K562 (cell line): ENCODE measurements around the gene SMCO1. TPM values are rescaled to one million over a fixed set of nuclear protein-coding genes. Genes with fewer than 3 reads are reported as not detected.

ENCODE experiments used
- GATAD2B ChIP-seq: fragments of 450-650 bp; IDR thresholded peaks from 2 replicates; pipeline ENCODE4 v1.6.1; 2017; ENCODE audit warnings: mild to moderate bottlenecking, borderline replicate concordance
- HDAC1 ChIP-seq, 2 experiments: fragments of 450-650 bp; IDR thresholded peaks; 2 replicates each; pipeline ENCODE4 v1.6.1; 2016 to 2017; ENCODE audit warnings: inconsistent platforms in 1 of 2, mild to moderate bottlenecking in 1 of 2, moderate library complexity in 1 of 2
- HDAC3 ChIP-seq: fragments of 450-650 bp; IDR thresholded peaks from 2 replicates; pipeline ENCODE4 v1.6.1; 2018; ENCODE audit warnings: borderline replicate concordance, mild to moderate bottlenecking, moderate library complexity; ENCODE audit not compliant: partially characterized antibody
- KLF1 ChIP-seq: fragments of 450-650 bp; IDR thresholded peaks from 2 replicates; pipeline ENCODE4 v1.6.1; 2016; ENCODE audit warnings: missing genetic modification characterization, missing compliant biosample characterization
- L3MBTL2 ChIP-seq: fragments of 450-650 bp; IDR thresholded peaks from 2 replicates; pipeline ENCODE4 v1.6.1; 2016; ENCODE audit warnings: mild to moderate bottlenecking, moderate library complexity
- LARP7 ChIP-seq: fragments of 450-650 bp; IDR thresholded peaks from 2 replicates; pipeline ENCODE4 v1.6.1; 2016
- MYBL2 ChIP-seq, 2 experiments: fragments of 450-650 bp in 1 of 2; sonication (generic) in 1 of 2; formaldehyde crosslinking in 1 of 2; IDR thresholded peaks; 2 replicates each; pipeline versions ENCODE4 v1.6.1 to v1.8.1; 2017 to 2022; ENCODE audit warnings: borderline replicate concordance in 1 of 2, inconsistent platforms in 1 of 2, low read depth in 1 of 2, mild to moderate bottlenecking in 1 of 2, missing genetic modification reagents in 1 of 2, moderate library complexity in 1 of 2
- NCOA6 ChIP-seq: fragments of 450-650 bp; IDR thresholded peaks from 2 replicates; pipeline ENCODE4 v1.6.1; 2017; ENCODE audit warnings: mild to moderate bottlenecking
- PHB2 ChIP-seq: fragments of 450-650 bp; IDR thresholded peaks from 2 replicates; pipeline ENCODE4 v1.6.1; 2017; ENCODE audit warnings: low read depth
- PHF20 ChIP-seq: fragments of 450-650 bp; IDR thresholded peaks from 2 replicates; pipeline ENCODE4 v1.6.1; 2018; ENCODE audit not compliant: partially characterized antibody
- RB1 ChIP-seq: fragments of 450-650 bp; IDR thresholded peaks from 2 replicates; pipeline ENCODE4 v1.6.1; 2017; ENCODE audit warnings: low read depth, mild to moderate bottlenecking
- SAFB ChIP-seq: fragments of 200-400 bp; formaldehyde crosslinking; IDR thresholded peaks from 2 replicates; pipeline ENCODE4 v1.6.1; 2017; ENCODE audit warnings: low read depth, low read length, borderline replicate concordance
- SMC3 ChIP-seq: conservative IDR thresholded peaks from 2 replicates; pipeline ENCODE4 v1.6.1; 2011; ENCODE audit warnings: low read depth, low read length, improper control_type of control experiment; ENCODE audit not compliant: insufficient read depth
- SP1 ChIP-seq: sonication (generic); formaldehyde crosslinking; IDR thresholded peaks from 2 replicates; pipeline ENCODE4 v1.8.1; 2022; ENCODE audit warnings: mild to moderate bottlenecking, missing genetic modification reagents
- SPI1 ChIP-seq: IDR thresholded peaks from 2 replicates; pipeline ENCODE4 v1.6.1; 2011; ENCODE audit warnings: low read depth, low read length, control low read depth, borderline replicate concordance
- TSC22D4 ChIP-seq: fragments of 450-650 bp; IDR thresholded peaks from 2 replicates; pipeline ENCODE4 v1.6.1; 2016; ENCODE audit warnings: missing genetic modification characterization, missing biosample characterization, control low read depth
- ZEB2 ChIP-seq: fragments of 450-650 bp; IDR thresholded peaks from 2 replicates; pipeline ENCODE4 v1.6.1; 2016
- ZNF124 ChIP-seq: sonication (generic); formaldehyde crosslinking; IDR thresholded peaks from 2 replicates; pipeline ENCODE4 v1.8.1; 2022; ENCODE audit warnings: missing genetic modification reagents
- ZNF133 ChIP-seq: fragments of 250-450 bp; sonication (Bioruptor Pico); IDR thresholded peaks from 2 replicates; pipeline ENCODE4 v1.4.0; 2020; ENCODE audit warnings: mild to moderate bottlenecking
- ZNF146 ChIP-seq: IDR thresholded peaks from one replicate; pipeline ENCODE4 v1.6.1; 2018; ENCODE audit warnings: missing compliant biosample characterization; ENCODE audit not compliant: unreplicated experiment
- ZNF212 ChIP-seq: fragments of 450-650 bp; formaldehyde crosslinking; IDR thresholded peaks from 2 replicates; pipeline ENCODE4 v1.4.0; 2020; ENCODE audit warnings: mild to moderate bottlenecking
- ZNF3 ChIP-seq: fragments of 250-450 bp; sonication (Bioruptor Pico); IDR thresholded peaks from 2 replicates; pipeline ENCODE4 v1.5.0; 2021; ENCODE audit warnings: mild to moderate bottlenecking, moderate library complexity
- ZNF707 ChIP-seq: fragments of 250-450 bp; sonication (Bioruptor Pico); conservative IDR thresholded peaks from 2 replicates; pipeline ENCODE4 v1.8.0; 2022; ENCODE audit warnings: inconsistent platforms, mild to moderate bottlenecking, moderate library complexity
- polyA plus RNA-seq, 8 experiments: library from polyadenylated mRNA; depleted of rRNA in 4 of 8; stranded (reverse) in 5 of 8; unstranded in 3 of 8; fragments of >200 nt; fragmentation: Nextera tagmentation in 2 of 8; fragmentation: Illumina TruSeq in 1 of 8; extraction: Ambion mirVana in 2 of 8; extraction: Trizol in 1 of 8; gene quantifications; 2 replicates each; pipeline versions ENCODE4 v1.2.1 to v1.2.3, GENCODE V29; 2011 to 2014; ENCODE audit warnings: inconsistent platforms in 1 of 8, missing spikeins in 1 of 8
- total RNA-seq, 7 experiments: library from RNA; depleted of rRNA in 6 of 7; stranded (reverse); fragments of >200 nt in 6 of 7; fragmentation: Illumina TruSeq in 2 of 7; extraction: Trizol in 2 of 7; gene quantifications; 2 replicates each; pipeline versions ENCODE4 v1.2.1 to v1.2.3, GENCODE V29; 2011 to 2021; ENCODE audit warnings: low replicate concordance in 1 of 7
- TF ChIP-seq, protein P1 (sequence below), 2 experiments: fragments of 450-650 bp in 1 of 2; IDR thresholded peaks; 2 replicates each; pipeline ENCODE4 v1.6.1; 2011 to 2017; ENCODE audit warnings: low read depth in 2 of 2, antibody characterized with exemption in 1 of 2, borderline replicate concordance in 1 of 2, low read length in 1 of 2, mild to moderate bottlenecking in 1 of 2, mixed read lengths in 1 of 2; ENCODE audit not compliant: control insufficient read depth in 1 of 2
- TF ChIP-seq, protein P2 (sequence below): fragments of 250-450 bp; sonication (Bioruptor Pico); IDR thresholded peaks from 2 replicates; pipeline ENCODE4 v1.9.0; 2021; ENCODE audit warnings: mild to moderate bottlenecking, inconsistent platforms

SMCO1 gene
- total and polyA plus RNA-seq, 9 of the 15 experiments (the other 6 are each of a cell fraction or from before 2014, with no cell fraction given): 0.05 to 0.35 (median 0.12) TPM; not detected in 5

DNA sequence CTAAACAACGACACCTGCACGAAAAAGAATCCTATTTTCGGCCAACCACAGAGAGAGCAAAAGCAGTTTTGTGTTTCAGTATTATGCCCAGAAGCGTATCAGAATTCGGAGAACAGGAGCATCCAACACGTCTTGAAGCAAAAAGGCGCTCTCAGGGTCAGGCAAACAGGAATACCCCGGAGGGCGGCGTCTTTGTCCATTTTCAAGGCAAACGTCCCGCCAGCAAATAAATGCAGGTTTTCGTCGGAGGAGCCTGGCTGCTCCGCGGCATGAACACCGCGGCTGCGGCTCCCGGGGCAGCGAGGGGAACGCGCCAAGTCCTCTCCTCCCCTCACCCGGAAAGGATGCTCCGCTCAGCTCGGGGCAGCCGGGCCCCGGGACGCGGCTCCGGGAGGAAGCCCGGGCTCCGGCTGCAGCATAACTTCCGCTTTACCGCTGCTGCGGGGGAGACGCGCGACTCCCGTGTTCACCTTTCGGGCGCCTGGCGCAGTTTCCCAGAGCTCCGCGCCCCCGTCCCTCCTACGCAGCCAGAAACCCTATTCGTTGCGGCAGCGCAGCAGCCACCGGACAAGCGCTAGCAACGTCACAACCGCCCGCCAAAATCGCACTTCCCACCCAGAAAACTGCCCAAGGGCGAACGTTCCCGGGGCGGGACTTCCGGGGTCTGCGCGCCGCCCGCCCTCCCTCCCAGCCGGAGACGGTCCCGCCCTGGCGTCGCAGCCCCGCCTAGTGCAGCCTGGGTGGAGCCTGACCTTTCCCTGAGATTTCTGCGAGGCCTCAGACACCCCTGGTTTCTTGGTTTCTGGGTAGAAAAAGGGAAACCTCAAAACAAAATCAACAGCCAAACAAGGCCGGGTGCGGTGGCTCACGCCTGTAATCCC is 11.7 kb downstream of the SMCO1 start, which contains the start of gene RNF168 (continued):
- TF ChIP-seq, protein P1, sequence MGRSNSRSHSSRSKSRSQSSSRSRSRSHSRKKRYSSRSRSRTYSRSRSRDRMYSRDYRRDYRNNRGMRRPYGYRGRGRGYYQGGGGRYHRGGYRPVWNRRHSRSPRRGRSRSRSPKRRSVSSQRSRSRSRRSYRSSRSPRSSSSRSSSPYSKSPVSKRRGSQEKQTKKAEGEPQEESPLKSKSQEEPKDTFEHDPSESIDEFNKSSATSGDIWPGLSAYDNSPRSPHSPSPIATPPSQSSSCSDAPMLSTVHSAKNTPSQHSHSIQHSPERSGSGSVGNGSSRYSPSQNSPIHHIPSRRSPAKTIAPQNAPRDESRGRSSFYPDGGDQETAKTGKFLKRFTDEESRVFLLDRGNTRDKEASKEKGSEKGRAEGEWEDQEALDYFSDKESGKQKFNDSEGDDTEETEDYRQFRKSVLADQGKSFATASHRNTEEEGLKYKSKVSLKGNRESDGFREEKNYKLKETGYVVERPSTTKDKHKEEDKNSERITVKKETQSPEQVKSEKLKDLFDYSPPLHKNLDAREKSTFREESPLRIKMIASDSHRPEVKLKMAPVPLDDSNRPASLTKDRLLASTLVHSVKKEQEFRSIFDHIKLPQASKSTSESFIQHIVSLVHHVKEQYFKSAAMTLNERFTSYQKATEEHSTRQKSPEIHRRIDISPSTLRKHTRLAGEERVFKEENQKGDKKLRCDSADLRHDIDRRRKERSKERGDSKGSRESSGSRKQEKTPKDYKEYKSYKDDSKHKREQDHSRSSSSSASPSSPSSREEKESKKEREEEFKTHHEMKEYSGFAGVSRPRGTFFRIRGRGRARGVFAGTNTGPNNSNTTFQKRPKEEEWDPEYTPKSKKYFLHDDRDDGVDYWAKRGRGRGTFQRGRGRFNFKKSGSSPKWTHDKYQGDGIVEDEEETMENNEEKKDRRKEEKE (IDR thresholded peaks at IDR 0.05; ENCODE audit: borderline replicate concordance in 1 of 2, control insufficient read depth in 1 of 2, low read depth in 2 of 2, low read length in 1 of 2): peak in 1 of 2 experiments; percentile 55; a peak in 1 of 4 replicates
- peak; percentile 63 for TF ChIP-seq L3MBTL2
- no peak for TF ChIP-seq ZNF212
- TF ChIP-seq ZNF707 (CRISPR knock-in tag): no peak
- TF ChIP-seq ZEB2: peak; percentile 87
- peak in 1 of 2 experiments; percentile 63; a peak in 2 of 4 replicates for TF ChIP-seq HDAC1 (IDR thresholded peaks at IDR 0.05)
- TF ChIP-seq SAFB: peak; percentile 77; the same call in 1 of the 2 replicates
- peak; percentile 74 for TF ChIP-seq MYBL2 (IDR thresholded peaks at IDR 0.05; ENCODE audit: low read depth)
- no peak for TF ChIP-seq MYBL2 (CRISPR knock-in tag; IDR thresholded peaks at IDR 0.05; ENCODE audit: borderline replicate concordance)
- 0 out of 2 replicates have a peak, but pooled peaks have one; percentile 54 for TF ChIP-seq GATAD2B
- peak; percentile 88 for TF ChIP-seq HDAC3
- TF ChIP-seq PHB2: no peak
- TF ChIP-seq ZNF124 (CRISPR knock-in tag): no peak
- no peak for TF ChIP-seq KLF1 (tag)
- no peak for TF ChIP-seq SMC3
- TF ChIP-seq TSC22D4: no peak
- peak; percentile 31 for TF ChIP-seq PHF20
- no peak for TF ChIP-seq LARP7
- TF ChIP-seq, protein P2, sequence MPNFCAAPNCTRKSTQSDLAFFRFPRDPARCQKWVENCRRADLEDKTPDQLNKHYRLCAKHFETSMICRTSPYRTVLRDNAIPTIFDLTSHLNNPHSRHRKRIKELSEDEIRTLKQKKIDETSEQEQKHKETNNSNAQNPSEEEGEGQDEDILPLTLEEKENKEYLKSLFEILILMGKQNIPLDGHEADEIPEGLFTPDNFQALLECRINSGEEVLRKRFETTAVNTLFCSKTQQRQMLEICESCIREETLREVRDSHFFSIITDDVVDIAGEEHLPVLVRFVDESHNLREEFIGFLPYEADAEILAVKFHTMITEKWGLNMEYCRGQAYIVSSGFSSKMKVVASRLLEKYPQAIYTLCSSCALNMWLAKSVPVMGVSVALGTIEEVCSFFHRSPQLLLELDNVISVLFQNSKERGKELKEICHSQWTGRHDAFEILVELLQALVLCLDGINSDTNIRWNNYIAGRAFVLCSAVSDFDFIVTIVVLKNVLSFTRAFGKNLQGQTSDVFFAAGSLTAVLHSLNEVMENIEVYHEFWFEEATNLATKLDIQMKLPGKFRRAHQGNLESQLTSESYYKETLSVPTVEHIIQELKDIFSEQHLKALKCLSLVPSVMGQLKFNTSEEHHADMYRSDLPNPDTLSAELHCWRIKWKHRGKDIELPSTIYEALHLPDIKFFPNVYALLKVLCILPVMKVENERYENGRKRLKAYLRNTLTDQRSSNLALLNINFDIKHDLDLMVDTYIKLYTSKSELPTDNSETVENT (CRISPR knock-in tag): peak; percentile 89
- TF ChIP-seq ZNF146: no peak
- peak; percentile 94; the same call in 1 of the 2 replicates for TF ChIP-seq RB1
- no peak for TF ChIP-seq ZNF3 (CRISPR knock-in tag)
- peak; percentile 76 for TF ChIP-seq SPI1
- no peak for TF ChIP-seq ZNF133 (CRISPR knock-in tag)
- peak; percentile 77 for TF ChIP-seq SP1 (CRISPR knock-in tag)
- TF ChIP-seq NCOA6: no peak
